GM18907 (cell line): Measurements from ENCODE around the gene ANKRD36B.
"Not testable (repeated sequence)": the region's sequence is repeated elsewhere in the genome, so short reads cannot be mapped to it uniquely, and the experiment has no call there.

Experiments
- ATAC-seq: cut with Tn5 transposase; IDR thresholded peaks from one replicate; pipeline ENCODE4 v1.9.1; 2021; ENCODE audit warnings: mild to moderate bottlenecking, moderate library complexity; ENCODE audit not compliant: unreplicated experiment

The ANKRD36B gene

GRCh38 chr2:97589598-97590510 is at the start of gene ANKRD36B:
TSS of gene ANKRD36B (minus strand) at chr2:97589877. CDS start at chr2:97589685, 192 bp downstream.
- peak; percentile 76 for ATAC-seq

- not testable (repeated sequence) for ATAC-seq
These were observed 36.4 kb upstream of the ANKRD36B start for GRCh38 chr2:97626049-97626430.

GRCh38 chr2:97625354-97626048 is 35.8 kb upstream of the ANKRD36B start:
- ATAC-seq, result not testable (repeated sequence)

GRCh38 chr2:97622976-97623375 is 33.3 kb upstream of the ANKRD36B start:
- not testable (repeated sequence) for ATAC-seq

GRCh38 chr2:97620492-97620891 is 30.8 kb upstream of the ANKRD36B start:
- not testable (repeated sequence) for ATAC-seq

GRCh38 chr2:97618939-97619827 is 29.5 kb upstream of the ANKRD36B start:
- ATAC-seq, result not testable (repeated sequence)

- no peak for ATAC-seq
These were observed 28.2 kb upstream of the ANKRD36B start for GRCh38 chr2:97617911-97618310.

GRCh38 chr2:97615746-97616145 is 26.1 kb upstream of the ANKRD36B start:
- ATAC-seq, result not testable (repeated sequence)

- ATAC-seq, result not testable (repeated sequence)
These were observed 22.2 kb upstream of the ANKRD36B start for GRCh38 chr2:97611895-97612294.

- ATAC-seq, result not testable (repeated sequence)
These were observed 19.1 kb upstream of the ANKRD36B start for GRCh38 chr2:97608745-97609144.

- ATAC-seq, result not testable (repeated sequence)
These were observed 16.1 kb upstream of the ANKRD36B start for GRCh38 chr2:97605524-97606339.

GRCh38 chr2:97605109-97605508 is 15.4 kb upstream of the ANKRD36B start:
- ATAC-seq, result not testable (repeated sequence)

- ATAC-seq, result not testable (repeated sequence)
These were observed 11.9 kb upstream of the ANKRD36B start for GRCh38 chr2:97601537-97601936.

GRCh38 chr2:97596180-97596579 is 6.5 kb upstream of the ANKRD36B start:
- ATAC-seq, result not testable (repeated sequence)

- ATAC-seq, result not testable (repeated sequence)
These were observed 3.8 kb upstream of the ANKRD36B start for GRCh38 chr2:97593520-97593919.

GRCh38 chr2:97590515-97591394 is 1.1 kb upstream of the ANKRD36B start:
- ATAC-seq, result peak; percentile 62

- ATAC-seq, result not testable (repeated sequence)
These were observed 450 bp downstream of the ANKRD36B start for GRCh38 chr2:97589257-97589597.

- ATAC-seq, result not testable (repeated sequence)
These were observed 24.0 kb downstream of the ANKRD36B start for GRCh38 chr2:97565674-97566073.

- not testable (repeated sequence) for ATAC-seq
These were observed 37.3 kb downstream of the ANKRD36B start for GRCh38 chr2:97552406-97552805.
